ENCODE measurements around the gene KCNIP4. TPM values are rescaled to one million over a fixed set of nuclear protein-coding genes. Genes with fewer than 3 reads are reported as not detected.

KCNIP4 gene
- total RNA-seq, 1 donor from 2014 or later: 0.53 TPM

- FAIRE-seq: no peak
- no peak for TF ChIP-seq CTCF (IDR thresholded peaks at IDR 0.05; ENCODE audit: insufficient read depth, low read length, severe bottlenecking)
- Histone ChIP-seq H3K36me3 (ENCODE audit: control insufficient read depth, insufficient read depth, low read length) (no peaks in the 10 kb centered on the region), H3K27me3 (ENCODE audit: control insufficient read depth, insufficient read depth, low read length) (no peaks in the 10 kb centered on the region), H3K4me3 (ENCODE audit: low read depth, low read length) (no peak overlapping the region)
- DNase-seq (ENCODE audit: low read depth): no peak
These were observed 756.2 kb downstream of the KCNIP4 start for GRCh38 chr4:21192367-21192766.

- no peak overlapping the region for H3K4me3 ChIP-seq (ENCODE audit: low read depth, low read length)
- H3K36me3 ChIP-seq (ENCODE audit: control insufficient read depth, insufficient read depth, low read length): no peaks in the 10 kb centered on the region
- no peak for FAIRE-seq
- H3K27me3 ChIP-seq (ENCODE audit: control insufficient read depth, insufficient read depth, low read length): no peaks in the 10 kb centered on the region
- TF ChIP-seq CTCF (IDR thresholded peaks at IDR 0.05; ENCODE audit: insufficient read depth, low read length, severe bottlenecking): no peak
- DNase-seq (ENCODE audit: low read depth): no peak
These were observed 757.3 kb downstream of the KCNIP4 start for GRCh38 chr4:21191317-21191716.

- no peaks in the 10 kb centered on the region for H3K27me3 ChIP-seq (ENCODE audit: control insufficient read depth, insufficient read depth, low read length)
- no peak for FAIRE-seq
- no peaks in the 10 kb centered on the region for H3K36me3 ChIP-seq (ENCODE audit: control insufficient read depth, insufficient read depth, low read length)
- H3K4me3 ChIP-seq (ENCODE audit: low read depth, low read length): no peak overlapping the region
- no peak for DNase-seq (ENCODE audit: low read depth)
- TF ChIP-seq CTCF (IDR thresholded peaks at IDR 0.05; ENCODE audit: insufficient read depth, low read length, severe bottlenecking): no peak
These were observed 763.8 kb downstream of the KCNIP4 start for GRCh38 chr4:21184788-21185187.

GRCh38 chr4:21181716-21182115, 766.9 kb downstream of the KCNIP4 start:
- no peak for TF ChIP-seq CTCF (IDR thresholded peaks at IDR 0.05; ENCODE audit: insufficient read depth, low read length, severe bottlenecking)
- H3K36me3 ChIP-seq (ENCODE audit: control insufficient read depth, insufficient read depth, low read length): no peaks in the 10 kb centered on the region
- H3K27me3 ChIP-seq (ENCODE audit: control insufficient read depth, insufficient read depth, low read length): no peaks in the 10 kb centered on the region
- FAIRE-seq (no peak), DNase-seq (ENCODE audit: low read depth) (peak; percentile 3)
- H3K4me3 ChIP-seq (ENCODE audit: low read depth, low read length): no peak overlapping the region

- TF ChIP-seq CTCF (IDR thresholded peaks at IDR 0.05; ENCODE audit: insufficient read depth, low read length, severe bottlenecking): no peak
- Histone ChIP-seq H3K36me3 (ENCODE audit: control insufficient read depth, insufficient read depth, low read length) (no peaks in the 10 kb centered on the region), H3K4me3 (ENCODE audit: low read depth, low read length) (no peak overlapping the region), H3K27me3 (ENCODE audit: control insufficient read depth, insufficient read depth, low read length) (no peaks in the 10 kb centered on the region)
- DNase-seq (ENCODE audit: low read depth) (no peak), FAIRE-seq (no peak)
These were observed 770.7 kb downstream of the KCNIP4 start for GRCh38 chr4:21177871-21178270.

GRCh38 chr4:21177092-21177491, 771.5 kb downstream of the KCNIP4 start:
- FAIRE-seq (no peak), DNase-seq (ENCODE audit: low read depth) (no peak)
- H3K27me3 ChIP-seq (ENCODE audit: control insufficient read depth, insufficient read depth, low read length): no peaks in the 10 kb centered on the region
- no peak overlapping the region for H3K4me3 ChIP-seq (ENCODE audit: low read depth, low read length)
- no peak for TF ChIP-seq CTCF (IDR thresholded peaks at IDR 0.05; ENCODE audit: insufficient read depth, low read length, severe bottlenecking)
- no peaks in the 10 kb centered on the region for H3K36me3 ChIP-seq (ENCODE audit: control insufficient read depth, insufficient read depth, low read length)

Data from bronchial epithelial cell (primary cell).